ENCODE measurements around the gene C1orf167.

- TF ChIP-seq CTCF (IDR thresholded peaks at IDR 0.05) (no peak), POLR2A (IDR thresholded peaks at IDR 0.05) (no peak)
Observed at GRCh38 chr1:11722538-11722937, 39.5 kb upstream of the C1orf167 start.
